ENCODE measurements around the gene TMBIM6. TPM values are rescaled to one million over a fixed set of nuclear protein-coding genes. Genes with fewer than 3 reads are reported as not detected.

Gene TMBIM6
- polyA plus RNA-seq, 6 donors from 2014 or later, result 740 to 1,714 (median 822) TPM

DNA sequence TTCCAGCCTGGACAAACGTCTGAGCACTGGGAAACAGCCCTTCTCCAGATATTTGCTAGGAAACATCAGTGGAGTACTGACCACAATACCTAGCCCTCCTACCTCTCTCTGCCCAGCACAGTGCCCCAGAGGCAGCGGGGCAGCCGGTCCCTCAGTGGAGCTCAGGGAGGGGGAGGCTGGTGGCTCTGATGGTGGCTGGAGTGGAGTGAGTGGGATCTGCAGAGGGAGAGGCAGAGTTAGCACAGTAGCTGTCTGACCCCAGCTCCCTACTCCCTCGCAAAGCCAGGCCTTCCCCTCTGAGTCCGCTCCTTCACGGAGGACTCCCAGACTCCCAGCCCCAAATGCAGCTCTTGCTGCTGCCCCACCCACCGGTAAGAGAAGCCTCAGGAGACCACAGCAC lies 56.9 kb downstream of the TMBIM6 start:
- Mint-ChIP-seq H3K27ac (peak overlapping the region in 2 of 6 donors; percentile 47 to 72), H3K9me3 (no peaks in the 10 kb centered on the region), H3K4me1 (no peaks in the 10 kb centered on the region), H3K27me3 (no peaks in the 10 kb centered on the region), H3K36me3 (peaks cover 4 to 9% of the 10 kb centered on the region in 2 donors), H3K4me3 (no peak overlapping the region)
- DNase-seq (no peak), ATAC-seq (ENCODE audit: low read depth in 2 of 2) (no peak)

DNA sequence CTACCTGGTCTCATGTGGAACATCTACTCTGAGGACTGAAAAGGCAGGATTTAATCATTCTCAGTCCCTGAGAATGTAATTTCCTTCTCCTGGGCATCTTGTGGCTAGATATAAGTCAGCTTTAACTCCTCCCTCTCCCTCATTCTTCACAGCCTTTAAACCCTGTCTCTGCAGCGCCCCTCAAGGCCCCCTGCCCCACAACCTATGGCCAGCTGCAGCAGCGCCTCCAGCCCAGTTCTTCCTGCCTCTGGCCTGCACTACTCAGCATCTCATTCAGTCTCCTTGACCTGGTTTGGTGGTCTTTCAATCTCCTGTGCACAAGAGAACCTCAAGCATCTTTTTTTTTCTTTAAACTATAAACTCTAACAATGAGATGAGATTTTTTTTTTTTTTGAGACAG lies 57.6 kb downstream of the TMBIM6 start:
- Mint-ChIP-seq H3K36me3 (peaks cover 4 to 9% of the 10 kb centered on the region in 2 donors), H3K27ac (peak overlapping the region in 2 of 6 donors; percentile 3 to 46), H3K4me3 (no peak overlapping the region), H3K4me1 (no peaks in the 10 kb centered on the region), H3K9me3 (no peaks in the 10 kb centered on the region), H3K27me3 (no peaks in the 10 kb centered on the region)
- DNase-seq (no peak), ATAC-seq (ENCODE audit: low read depth in 2 of 2) (no peak)

DNA sequence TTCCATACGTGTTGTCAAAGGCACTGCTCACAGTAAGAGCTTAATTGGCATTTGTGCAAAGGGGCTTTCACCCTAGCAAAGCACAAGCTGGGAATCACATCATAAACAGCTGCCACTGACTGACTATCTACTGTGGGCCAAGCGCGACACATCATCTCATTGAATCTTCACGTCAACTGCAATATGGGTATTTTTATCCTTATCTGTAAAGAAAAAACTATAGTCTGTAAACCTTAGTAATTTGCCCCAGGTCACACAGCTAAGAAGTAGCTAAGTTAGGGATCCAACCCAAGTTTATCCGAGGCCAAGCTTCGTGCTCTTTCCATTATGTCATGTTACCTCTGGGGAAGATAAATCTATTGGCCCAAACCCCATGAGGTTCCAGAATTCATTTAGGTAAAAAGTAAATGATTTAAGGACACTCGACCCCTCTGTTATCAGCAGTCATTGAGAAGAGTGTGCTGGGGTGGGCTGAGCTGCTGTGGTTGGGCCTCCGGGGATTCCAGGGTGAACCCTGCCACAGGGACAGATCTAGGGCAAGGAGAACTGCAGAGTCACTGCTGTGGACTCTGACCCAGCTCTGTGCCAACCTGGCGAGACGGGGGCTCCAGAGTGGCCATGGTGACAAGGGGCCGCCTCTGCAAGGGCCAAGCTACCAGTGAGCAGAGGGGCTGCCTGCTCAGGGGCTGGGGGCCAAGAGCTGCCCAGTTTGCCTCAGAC lies 59.2 kb downstream of the TMBIM6 start:
- no peak for ATAC-seq (ENCODE audit: low read depth in 2 of 2)

DNA sequence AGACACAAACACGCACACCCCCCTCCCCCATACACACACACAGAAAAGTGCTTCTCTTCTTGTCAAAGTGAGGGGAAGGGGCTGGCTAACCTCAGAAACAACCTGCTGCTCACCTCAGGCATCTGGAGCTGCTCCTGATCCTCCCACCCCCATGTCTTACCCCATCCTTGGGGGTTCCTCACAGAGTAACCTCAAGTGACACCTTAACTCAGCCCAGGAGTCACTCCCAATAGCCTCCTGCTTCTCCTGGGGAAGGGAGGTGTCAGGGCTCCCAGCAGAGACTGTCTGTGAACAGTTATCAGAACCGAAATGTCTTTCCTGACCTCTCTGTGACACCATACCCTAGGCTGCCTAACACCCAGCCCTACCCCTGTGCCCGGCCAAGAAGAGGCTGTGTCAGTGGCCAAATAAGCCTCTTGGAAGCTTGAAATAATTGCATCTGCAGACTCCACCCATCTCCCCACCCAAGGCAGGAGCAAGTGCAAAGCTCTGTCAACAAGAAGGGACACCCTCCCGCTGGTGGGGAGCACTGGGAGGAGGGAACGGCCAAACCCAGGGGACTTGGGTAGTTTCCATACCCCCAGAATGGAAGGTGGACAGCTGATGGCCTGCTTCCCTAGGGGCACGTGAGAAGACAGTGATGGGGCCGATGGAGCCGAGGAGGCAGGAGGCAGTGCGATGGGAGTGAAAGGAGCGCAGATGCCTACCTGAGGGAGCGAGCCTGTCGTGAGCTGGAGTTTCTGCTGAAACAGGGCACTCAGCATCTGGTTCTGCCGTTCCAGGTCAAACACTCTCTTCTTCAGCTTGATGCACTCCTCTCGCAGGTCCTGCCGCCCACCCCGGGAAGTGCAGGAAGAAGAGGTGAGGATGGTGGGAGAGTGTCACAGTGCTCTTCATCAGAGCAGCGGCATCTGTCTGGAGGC lies 60.0 kb downstream of the TMBIM6 start:
- H3K9me3 Mint-ChIP-seq, result no peaks in the 10 kb centered on the region
- no peak overlapping the region for H3K27ac Mint-ChIP-seq
- no peak overlapping the region for H3K4me3 Mint-ChIP-seq
- DNase-seq, result no peak
- no peaks in the 10 kb centered on the region for H3K27me3 Mint-ChIP-seq
- no peak for ATAC-seq (ENCODE audit: low read depth in 2 of 2)
- H3K4me1 Mint-ChIP-seq, result no peaks in the 10 kb centered on the region
- H3K36me3 Mint-ChIP-seq, result peaks cover 4 to 19% of the 10 kb centered on the region in 2 donors

More for the DNA sequence above, 59.2 kb downstream of the TMBIM6 start:
- no peak for DNase-seq
- H3K27ac Mint-ChIP-seq, result no peak overlapping the region
- H3K27me3 Mint-ChIP-seq, result no peaks in the 10 kb centered on the region
- no peak overlapping the region for H3K4me3 Mint-ChIP-seq
- H3K36me3 Mint-ChIP-seq, result peaks cover 4 to 16% of the 10 kb centered on the region in 2 donors
- H3K9me3 Mint-ChIP-seq, result no peaks in the 10 kb centered on the region
- H3K4me1 Mint-ChIP-seq, result no peaks in the 10 kb centered on the region

DNA sequence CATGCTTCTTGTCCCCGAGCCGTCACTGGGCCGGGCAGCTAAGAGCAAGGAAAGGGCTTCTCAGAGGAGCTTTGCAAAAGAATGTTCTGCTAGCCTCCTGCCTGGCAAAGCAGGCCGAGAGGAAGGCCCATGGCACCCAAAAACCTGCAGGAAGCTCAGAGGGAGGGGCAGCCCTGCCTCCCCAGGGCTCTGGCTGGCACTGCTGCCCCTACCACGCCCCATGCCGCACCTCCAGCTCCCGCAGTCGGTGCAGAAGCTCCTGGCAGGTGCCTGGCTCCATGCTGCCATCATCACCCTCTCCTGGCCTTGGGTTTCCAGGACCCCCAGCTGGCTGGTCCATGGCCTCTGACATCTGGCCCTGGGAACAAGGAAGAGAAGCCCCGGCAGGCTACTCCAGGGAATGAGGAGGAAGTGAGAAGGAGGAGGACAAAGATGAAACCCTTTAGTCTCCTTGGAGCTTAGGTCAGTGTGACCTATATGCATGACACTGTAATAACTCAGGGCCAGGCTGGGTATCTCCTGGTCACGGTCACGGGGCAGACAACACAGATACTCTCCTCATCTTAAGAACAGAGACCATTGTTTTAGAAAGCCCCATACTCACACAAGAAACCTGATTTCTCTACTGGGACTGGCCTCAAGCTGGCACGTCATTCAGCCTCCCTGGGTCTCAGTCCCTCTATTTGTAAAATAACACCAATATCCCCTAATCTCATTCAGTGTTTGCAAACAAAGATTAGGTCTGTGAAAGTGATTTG lies 62.5 kb downstream of the TMBIM6 start:
- Mint-ChIP-seq H3K9me3 (no peaks in the 10 kb centered on the region), H3K4me1 (no peaks in the 10 kb centered on the region), H3K4me3 (no peak overlapping the region), H3K27ac (no peak overlapping the region), H3K36me3 (peaks cover 4 to 19% of the 10 kb centered on the region in 2 donors), H3K27me3 (no peaks in the 10 kb centered on the region)
- no peak for DNase-seq
- ATAC-seq (ENCODE audit: low read depth in 2 of 2), result no peak

DNA sequence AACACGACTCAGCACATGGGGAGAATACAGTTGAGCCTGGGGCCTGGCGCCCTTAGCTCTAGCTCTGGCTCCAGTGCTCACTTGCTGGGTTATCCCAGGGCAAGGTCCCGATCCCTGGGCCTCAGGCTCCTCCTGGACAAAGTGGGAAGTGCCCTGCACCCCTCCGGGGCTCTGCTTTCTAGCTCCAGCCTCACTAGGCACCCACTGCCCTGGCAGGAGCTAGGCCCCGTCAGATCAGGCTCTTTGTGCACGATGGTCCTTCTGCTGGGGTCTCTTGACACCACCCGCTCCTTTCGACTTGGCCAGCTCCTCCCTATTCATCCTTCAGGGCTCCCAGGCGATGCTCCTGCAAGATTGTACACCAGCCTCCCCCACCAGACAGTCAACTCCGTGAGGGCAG lies 63.5 kb downstream of the TMBIM6 start:
- H3K9me3 Mint-ChIP-seq, result no peaks in the 10 kb centered on the region
- ATAC-seq (ENCODE audit: low read depth in 2 of 2), result no peak
- DNase-seq, result no peak
- no peak overlapping the region for H3K27ac Mint-ChIP-seq
- no peaks in the 10 kb centered on the region for H3K27me3 Mint-ChIP-seq
- H3K4me3 Mint-ChIP-seq, result peak overlapping the region in 1 of 8 donors; percentile 36
- H3K36me3 Mint-ChIP-seq, result peaks cover 4 to 16% of the 10 kb centered on the region in 2 donors
- no peaks in the 10 kb centered on the region for H3K4me1 Mint-ChIP-seq

DNA sequence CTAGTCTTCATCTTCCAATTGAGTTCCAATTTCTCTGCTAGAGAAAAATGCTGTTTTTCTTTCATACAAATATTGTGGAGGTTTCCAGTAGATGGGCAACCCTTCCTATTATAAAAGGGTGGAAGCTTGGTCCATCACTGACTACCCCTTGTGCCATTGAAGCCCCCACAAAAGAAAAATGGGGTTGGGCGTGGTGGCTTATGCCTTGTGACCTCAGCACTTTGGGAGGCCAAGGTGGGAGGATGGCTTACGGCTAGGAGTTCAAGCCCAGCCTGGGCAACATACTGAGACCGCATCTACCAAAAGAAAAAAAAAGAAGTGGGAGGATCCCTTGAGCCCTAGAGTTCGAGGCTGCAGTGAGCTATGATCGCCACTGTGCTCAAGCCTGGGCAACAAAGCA lies 64.1 kb downstream of the TMBIM6 start:
- peaks cover 4 to 10% of the 10 kb centered on the region in 2 donors for H3K36me3 Mint-ChIP-seq
- H3K27ac Mint-ChIP-seq, result peak overlapping the region in 1 of 6 donors; percentile 11
- no peak overlapping the region for H3K4me3 Mint-ChIP-seq
- DNase-seq (no peak), ATAC-seq (ENCODE audit: low read depth in 2 of 2) (no peak)
- H3K4me1 Mint-ChIP-seq, result no peaks in the 10 kb centered on the region
- no peaks in the 10 kb centered on the region for H3K9me3 Mint-ChIP-seq
- no peaks in the 10 kb centered on the region for H3K27me3 Mint-ChIP-seq

DNA sequence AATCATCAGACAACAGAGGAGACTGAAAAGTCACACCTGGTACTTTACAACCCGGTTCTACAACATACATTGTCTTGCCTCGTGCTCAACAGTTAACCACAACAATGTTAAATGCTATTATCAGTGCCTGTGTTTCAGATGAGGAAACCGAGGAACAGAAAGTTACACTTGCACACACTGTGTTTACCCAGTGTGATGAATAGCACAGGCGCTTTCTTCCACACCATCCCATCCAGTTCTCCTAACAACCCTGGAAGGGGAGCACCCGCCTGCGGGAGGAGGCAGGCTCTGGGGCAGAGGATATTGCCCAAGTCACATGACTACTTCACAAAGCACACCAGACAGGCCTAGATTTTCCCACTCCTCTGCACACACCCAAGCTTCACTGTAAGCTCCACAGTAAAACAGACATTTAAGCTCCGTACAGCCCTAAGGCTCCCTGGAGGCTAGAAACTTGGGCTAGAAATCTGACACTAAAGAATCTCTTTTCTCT lies 65.0 kb downstream of the TMBIM6 start:
- DNase-seq (no peak), ATAC-seq (ENCODE audit: low read depth in 2 of 2) (no peak)
- no peak overlapping the region for H3K4me3 Mint-ChIP-seq
- H3K27me3 Mint-ChIP-seq, result no peaks in the 10 kb centered on the region
- peak overlapping the region in 1 of 6 donors; percentile 88 for H3K27ac Mint-ChIP-seq
- H3K4me1 Mint-ChIP-seq, result peaks cover 1 to 5% (median 4%) of the 10 kb centered on the region in 3 donors
- peaks cover 4 to 10% of the 10 kb centered on the region in 2 donors for H3K36me3 Mint-ChIP-seq
- H3K9me3 Mint-ChIP-seq, result no peaks in the 10 kb centered on the region

DNA sequence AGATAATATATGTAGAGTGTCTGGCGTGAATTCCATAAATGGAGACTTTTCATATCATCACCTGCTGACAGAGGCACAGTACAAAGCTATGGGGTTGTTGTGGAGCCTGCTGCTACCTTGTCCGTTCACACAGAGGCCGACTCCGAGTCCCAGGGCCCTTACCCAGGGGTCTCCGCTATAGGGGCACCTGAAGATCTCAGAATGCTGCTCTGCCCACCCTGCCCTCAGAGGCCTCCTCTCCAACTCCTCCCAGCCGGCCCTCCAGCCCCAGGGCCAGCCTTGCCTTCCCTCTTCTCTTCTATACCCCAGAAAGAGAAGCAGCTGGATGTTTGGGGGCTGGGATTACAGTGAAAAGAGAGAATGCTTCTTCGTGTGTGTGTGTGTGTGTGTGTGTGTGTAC lies 65.5 kb downstream of the TMBIM6 start:
- H3K4me3 Mint-ChIP-seq, result no peak overlapping the region
- H3K4me1 Mint-ChIP-seq, result peaks cover 6 to 10% (median 9%) of the 10 kb centered on the region in 3 donors
- peaks cover 4 to 10% of the 10 kb centered on the region in 2 donors for H3K36me3 Mint-ChIP-seq
- DNase-seq (no peak), ATAC-seq (ENCODE audit: low read depth in 2 of 2) (no peak)
- H3K9me3 Mint-ChIP-seq, result no peaks in the 10 kb centered on the region
- no peaks in the 10 kb centered on the region for H3K27me3 Mint-ChIP-seq
- H3K27ac Mint-ChIP-seq, result no peak overlapping the region

DNA sequence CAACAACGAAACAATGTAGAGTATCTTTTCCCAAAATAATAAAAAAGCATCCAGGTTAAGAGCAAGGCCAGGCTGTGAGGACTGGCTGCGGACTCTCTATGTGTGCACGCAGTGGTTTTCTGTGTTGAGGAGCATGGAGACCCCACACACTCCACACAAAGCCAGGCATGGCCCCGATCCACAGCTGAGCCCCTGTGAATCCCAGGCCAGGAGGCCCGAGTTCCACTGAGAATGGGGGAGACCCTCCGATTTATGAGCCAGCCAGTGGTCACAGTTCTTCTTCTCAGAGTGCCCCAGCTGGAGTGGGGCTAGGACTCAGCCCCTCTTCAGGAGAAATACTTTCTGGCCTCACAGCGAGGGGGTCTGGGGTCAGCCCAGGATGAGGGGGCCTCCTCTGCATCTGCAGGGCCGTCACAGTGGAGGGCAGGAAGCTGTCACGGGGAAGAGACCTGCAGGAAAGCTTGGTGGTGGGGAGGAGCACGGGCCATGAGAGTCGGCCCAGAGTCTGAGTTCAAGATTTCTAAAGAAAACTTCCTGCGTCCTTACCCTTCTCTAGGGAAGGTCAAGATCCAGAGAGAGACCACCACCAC lies 66.7 kb downstream of the TMBIM6 start:
- H3K27ac Mint-ChIP-seq, result no peak overlapping the region
- DNase-seq (no peak), ATAC-seq (ENCODE audit: low read depth in 2 of 2) (no peak)
- no peak overlapping the region for H3K4me3 Mint-ChIP-seq
- peaks cover 13 to 20% (median 15%) of the 10 kb centered on the region in 3 donors for H3K4me1 Mint-ChIP-seq
- no peaks in the 10 kb centered on the region for H3K27me3 Mint-ChIP-seq
- H3K36me3 Mint-ChIP-seq, result peaks cover 1 to 10% of the 10 kb centered on the region in 2 donors
- H3K9me3 Mint-ChIP-seq, result no peaks in the 10 kb centered on the region

DNA sequence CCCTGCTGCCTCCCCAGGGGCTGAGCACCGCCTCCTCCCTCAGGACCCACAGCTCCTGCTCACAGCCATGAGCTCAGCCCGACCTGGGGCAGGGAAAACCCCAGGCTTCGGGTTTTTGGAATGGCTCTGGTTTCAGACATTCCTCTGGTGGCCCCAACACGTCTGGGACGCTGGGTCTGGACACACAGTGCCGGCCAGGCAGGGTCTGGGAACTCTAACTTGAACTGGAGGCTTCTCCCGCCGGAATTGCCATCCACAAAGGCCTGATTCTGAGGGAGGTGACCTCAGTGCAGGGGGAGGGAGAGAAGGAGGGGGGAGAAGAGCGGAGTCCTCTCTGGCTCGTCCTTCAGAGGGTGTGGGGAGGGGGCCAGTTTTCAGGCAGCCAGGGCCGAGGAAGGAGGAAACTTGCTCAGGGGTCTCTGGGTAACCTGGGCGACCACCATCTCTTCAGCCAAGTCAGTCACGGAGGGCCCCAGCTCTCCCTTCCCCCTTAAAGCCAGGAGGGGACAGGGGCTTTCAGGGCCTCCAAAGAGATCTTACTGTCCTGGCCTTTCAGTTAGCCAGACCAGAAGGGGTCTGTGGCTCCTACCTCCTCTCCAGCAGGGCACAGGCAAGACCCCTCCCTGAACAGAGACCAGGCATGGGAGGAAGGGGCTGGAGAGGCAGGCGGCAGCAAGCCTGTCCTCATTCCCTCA lies 67.5 kb downstream of the TMBIM6 start:
- DNase-seq (no peak), ATAC-seq (ENCODE audit: low read depth in 2 of 2) (no peak)
- H3K4me1 Mint-ChIP-seq, result peaks cover 13 to 21% (median 15%) of the 10 kb centered on the region in 3 donors
- H3K27me3 Mint-ChIP-seq, result no peaks in the 10 kb centered on the region
- peaks cover 0 to 10% of the 10 kb centered on the region in 2 donors for H3K36me3 Mint-ChIP-seq
- H3K4me3 Mint-ChIP-seq, result no peak overlapping the region
- H3K27ac Mint-ChIP-seq, result peak overlapping the region in 1 of 6 donors; percentile 84
- H3K9me3 Mint-ChIP-seq, result no peaks in the 10 kb centered on the region

DNA sequence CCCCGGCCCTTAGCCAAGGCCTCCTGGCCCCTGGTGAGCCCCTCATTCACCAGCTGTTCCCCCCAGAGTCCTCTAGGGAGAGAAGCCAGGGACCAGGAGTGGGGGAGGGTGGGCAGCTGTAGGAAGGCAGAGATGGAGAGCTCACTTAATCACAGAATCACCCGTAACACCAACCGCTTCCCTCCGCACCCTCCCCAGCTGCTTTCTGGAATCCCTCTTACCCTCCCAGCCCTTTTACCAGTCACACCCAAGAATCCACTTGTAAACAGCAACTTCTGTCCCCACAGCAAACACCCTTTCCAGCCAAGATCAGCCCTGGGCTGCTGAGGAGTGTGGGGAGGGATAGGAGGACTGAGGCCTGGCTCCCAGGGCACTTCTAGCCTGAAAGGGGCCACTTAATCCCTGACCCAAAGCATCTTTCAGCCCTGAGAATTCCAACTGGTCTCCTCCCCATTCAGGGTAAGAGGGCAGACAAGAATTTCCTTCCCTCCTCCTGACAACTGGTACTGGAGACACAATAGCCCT lies 68.1 kb downstream of the TMBIM6 start:
- Mint-ChIP-seq H3K4me1 (peaks cover 13 to 21% (median 15%) of the 10 kb centered on the region in 3 donors), H3K27me3 (no peaks in the 10 kb centered on the region), H3K9me3 (no peaks in the 10 kb centered on the region), H3K36me3 (peaks cover 0 to 11% of the 10 kb centered on the region in 2 donors), H3K4me3 (no peak overlapping the region), H3K27ac (peak overlapping the region in 1 of 6 donors; percentile 84)
- DNase-seq (no peak), ATAC-seq (ENCODE audit: low read depth in 2 of 2) (no peak)
